HG03060 (cell line): ENCODE measurements around the gene ZFYVE26.

Experiments used
- ATAC-seq: cut with Tn5 transposase; IDR thresholded peaks from one replicate; pipeline ENCODE4 v1.9.1; 2021; ENCODE audit warnings: low read depth, moderate number of reproducible peaks; ENCODE audit not compliant: unreplicated experiment

The ZFYVE26 gene

DNA sequence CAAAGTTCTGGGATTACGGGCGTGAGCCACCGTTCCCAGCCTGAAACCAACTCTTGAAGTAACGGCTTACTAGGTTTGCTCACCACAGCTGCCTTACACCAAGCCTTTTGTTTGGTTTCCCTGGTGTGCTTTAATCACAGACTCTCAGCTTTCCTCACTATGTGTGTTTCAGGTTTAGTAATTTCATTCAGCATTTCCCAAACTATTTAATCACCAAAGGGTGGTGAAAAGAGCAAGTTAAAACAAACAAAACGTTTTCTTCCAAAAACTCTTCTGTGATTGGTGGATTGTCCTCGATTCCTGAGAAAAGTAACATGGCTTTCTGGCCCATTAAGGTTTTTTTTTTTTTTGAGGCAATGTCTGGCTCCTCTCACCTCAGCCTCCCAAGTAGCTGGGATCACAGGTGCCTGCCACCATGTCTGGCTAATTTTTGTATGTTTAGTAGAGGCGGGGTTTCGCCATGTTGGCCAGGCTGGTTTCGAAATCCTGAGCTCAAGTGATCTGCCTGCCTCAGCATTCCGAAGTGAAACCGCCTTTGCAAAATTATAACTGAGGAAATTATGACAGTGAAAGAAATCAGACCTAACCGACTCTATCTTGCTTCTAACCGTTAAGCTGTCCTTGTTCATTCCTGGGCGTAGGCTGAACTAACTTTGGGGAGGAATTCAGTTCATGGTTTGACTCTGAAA is 1.5 kb upstream of the ZFYVE26 start:
- no peak for ATAC-seq

DNA sequence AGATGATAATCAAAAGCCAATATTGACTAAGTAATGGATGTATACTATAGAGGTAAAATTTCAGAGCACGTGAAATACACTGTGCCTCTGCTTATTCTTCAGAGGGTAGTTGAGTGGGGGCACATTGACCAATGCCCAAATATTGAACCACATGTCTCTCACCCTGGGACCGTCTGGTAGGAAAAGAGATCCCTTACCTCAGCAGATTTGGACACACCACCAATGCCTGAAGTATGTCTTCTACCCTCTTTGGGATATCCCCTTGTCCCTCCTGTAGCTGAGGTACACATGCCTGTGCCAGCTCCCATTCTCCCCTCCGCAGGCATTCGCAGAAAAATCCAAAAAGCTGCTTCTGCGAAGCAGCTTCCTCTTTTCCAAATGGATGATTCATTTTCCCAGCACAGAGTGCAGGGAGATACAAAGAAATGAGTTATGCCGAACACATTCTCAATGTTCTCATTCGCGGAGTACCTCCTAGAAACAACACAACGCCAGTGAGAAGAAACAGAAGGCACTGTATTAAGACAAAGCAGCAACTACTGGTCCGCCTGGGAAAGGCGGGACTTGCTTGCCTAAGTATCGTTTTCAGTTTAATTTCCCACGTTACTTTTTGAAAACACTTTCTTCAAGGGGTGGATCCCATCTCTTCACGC is 691 bp downstream of the ZFYVE26 start:
- ATAC-seq = no peak

DNA sequence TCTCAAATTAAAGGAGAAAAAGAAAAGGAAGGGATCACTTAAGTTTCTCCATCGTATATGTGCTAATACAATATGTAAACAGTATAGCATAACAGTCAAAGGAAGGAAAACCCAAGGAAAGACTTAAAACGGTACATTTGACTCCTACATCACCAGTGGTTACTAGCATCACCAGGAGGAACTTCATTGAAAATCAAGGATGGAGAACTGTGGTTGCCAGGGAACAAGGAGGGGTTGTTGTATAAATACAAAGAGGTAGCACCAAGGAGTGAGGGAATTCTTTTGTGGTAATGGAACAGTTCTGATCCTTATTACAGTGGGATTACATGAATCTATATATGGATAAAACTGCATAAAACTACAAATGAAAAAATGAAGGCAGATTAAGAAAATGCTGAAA is 1.6 kb downstream of the ZFYVE26 start:
- ATAC-seq = no peak

DNA sequence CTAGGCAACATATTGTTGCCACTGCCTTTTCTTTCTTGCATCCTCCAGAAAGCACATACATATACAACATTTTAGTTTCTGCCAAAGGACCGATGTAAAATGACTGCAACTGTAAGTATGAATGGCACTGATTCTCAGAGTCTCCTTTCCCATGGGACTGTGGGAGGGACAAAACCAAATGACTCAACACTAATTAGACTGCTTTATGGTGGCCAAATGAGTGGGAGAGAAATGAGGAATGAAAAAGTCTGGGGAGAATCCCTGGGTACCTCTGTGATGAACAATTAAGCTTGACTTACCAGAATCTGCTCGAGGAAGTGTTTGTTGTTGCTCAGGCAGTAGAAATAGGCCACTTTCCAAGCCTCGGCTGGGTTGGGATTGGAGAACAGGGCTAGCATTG is 10.1 kb downstream of the ZFYVE26 start:
- ATAC-seq = no peak

DNA sequence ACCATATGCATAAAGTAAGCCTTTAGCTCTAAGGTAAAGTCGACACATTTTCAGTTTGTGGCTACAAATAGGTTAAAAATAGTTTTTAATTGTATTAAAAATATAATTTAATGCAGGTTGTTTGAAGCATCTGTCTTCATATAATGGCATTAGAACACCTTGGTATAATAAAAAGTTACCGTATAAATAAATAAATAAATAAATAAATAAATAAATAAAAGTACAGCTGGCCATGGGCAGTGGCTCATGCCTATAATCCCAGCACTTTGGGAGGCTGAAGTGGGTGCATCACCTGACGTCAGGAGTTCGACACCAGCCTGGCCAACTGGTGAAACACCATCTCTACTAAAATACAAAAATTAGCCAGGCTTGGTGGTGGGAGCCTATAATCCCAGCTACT is 15.6 kb downstream of the ZFYVE26 start:
- no peak for ATAC-seq

DNA sequence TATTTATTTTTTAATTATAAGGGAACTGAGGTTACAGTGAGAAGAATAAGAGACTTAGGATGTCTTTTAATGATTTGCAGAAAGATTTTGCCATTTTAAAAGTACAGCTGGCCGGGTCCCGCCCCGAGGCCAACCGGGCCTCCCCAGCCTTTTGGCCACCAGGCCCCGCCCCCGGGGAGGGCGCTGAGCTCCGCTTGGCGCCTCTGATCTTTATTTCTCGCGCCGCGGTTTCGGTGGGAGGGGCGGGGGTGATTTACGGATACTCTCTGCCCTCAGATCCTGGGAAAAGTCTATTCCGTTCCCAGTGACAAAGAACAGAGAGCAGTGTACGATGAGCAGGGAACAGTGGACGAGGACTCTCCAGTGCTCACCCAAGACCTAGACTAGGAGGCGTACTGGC is 17.7 kb downstream of the ZFYVE26 start:
- ATAC-seq = no peak

DNA sequence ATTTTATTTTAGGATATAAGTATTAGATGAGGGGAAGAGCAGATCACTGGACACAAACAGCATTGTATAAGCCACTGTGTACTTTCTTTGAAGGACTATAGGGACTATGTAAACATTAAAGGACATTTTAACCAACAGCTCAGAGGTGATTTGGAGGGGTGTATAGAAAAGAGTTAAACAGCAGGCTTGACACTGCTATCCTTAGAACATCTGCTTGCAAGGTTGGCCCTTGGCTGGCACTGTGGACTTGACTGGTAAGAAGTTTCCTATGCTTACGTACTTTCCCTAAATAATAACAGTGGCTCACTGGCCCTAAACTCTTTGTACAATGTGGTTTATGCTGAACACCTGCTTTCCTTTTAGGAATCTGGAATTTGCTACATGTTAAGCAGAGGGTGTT is 28.7 kb downstream of the ZFYVE26 start:
- no peak for ATAC-seq

DNA sequence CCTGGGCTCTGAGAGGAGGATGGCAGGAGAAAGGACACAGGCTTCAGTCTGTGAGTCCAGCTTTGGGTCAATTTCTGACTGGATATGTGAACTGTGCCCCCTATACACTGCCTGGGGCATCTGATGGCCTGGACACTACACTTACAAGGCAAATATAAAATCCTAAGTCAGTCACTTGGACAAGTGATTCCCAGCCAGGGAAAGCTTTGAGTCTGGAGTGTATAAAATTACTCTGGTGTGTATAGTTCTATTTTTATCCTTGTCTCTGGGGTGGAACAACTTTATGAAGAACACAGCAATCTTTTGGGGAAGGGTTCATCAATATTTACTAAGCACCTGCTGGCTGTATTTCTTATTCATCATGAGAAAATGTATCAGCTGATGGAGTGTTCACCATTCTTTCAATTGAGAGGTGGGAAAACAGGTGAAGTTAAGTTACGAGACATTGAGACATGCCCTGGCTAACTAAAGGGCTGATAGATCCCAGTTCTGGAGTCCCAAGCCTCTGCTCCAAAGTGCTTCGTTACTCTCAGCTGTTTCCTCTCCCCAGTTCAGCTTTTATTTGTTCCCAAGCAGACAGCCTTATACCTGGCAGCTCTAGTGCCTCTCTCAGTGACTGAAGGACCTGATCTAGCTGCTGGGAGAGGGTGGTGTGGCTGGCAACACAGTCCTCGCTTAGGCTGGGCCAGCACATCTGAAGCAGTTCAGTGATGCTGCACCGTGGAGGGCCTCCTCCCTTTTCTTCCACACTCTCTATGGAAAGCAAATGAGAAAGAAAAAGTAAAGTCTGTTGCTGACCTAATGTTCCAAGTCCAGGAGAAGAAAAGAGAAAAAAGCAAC is 30.9 kb downstream of the ZFYVE26 start:
- ATAC-seq = no peak

DNA sequence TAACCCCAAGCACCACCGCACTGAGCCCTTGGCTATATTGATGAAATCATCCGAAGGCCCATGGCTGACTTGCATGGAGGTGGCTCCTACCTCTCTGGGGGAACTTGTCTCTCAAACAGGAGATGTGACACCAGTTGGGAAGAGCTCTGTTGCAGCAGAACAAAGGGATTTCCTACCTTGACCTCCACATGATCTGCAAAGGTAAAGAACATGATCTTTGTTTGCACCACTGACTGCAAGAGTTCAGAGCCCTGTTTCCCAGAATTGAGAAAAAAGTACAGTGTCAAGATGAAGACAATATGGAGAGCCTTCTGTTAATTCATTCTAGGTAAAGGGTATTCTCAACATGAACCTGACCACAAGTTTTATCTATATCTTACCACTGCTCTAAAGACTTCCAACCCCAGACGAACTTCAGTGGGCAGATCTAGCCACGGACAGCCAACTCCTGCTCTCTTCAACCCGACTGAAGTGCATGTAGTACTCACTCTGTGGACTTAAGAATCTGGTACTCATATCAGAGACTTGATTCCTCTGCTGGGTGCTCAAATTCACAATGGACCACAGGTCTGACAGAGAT is 32.1 kb downstream of the ZFYVE26 start:
- ATAC-seq = no peak

DNA sequence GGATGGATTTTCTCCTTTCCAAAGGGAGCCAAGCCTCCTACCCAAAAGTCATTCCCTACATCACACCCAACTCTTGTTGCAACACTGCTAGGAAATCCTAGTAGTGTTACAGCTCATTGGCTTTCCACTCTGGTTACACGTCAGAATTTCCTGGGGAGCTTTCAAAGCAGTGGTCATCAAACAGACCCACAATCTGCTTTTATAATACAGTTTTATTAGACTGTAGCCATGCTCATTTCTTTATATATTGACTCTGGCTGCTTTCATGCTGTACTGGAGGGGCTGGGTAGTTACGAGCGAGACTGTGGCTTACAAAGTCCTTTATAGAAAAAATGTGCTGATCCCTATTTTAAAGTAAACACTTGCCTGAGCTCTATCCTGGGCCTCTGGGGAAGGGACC is 34.3 kb downstream of the ZFYVE26 start:
- no peak for ATAC-seq

DNA sequence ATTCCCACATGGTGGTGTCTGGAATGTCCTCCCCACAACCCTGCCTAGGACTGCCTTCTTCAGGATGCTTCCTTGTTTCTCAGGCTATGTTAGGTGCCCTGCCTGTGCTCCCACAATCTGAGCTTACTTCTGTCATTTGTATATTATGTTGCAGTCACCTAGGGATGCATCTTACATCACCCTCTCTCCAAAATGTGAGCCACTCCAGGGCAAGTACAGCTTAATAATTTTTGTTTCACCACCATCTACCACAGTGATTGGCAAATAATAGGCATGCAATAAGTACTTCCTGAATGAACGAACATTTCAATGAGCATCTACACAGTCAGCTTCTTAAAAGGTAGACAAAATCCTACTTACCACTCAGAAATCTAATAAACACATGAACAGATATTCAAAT is 37.6 kb downstream of the ZFYVE26 start:
- no peak for ATAC-seq

DNA sequence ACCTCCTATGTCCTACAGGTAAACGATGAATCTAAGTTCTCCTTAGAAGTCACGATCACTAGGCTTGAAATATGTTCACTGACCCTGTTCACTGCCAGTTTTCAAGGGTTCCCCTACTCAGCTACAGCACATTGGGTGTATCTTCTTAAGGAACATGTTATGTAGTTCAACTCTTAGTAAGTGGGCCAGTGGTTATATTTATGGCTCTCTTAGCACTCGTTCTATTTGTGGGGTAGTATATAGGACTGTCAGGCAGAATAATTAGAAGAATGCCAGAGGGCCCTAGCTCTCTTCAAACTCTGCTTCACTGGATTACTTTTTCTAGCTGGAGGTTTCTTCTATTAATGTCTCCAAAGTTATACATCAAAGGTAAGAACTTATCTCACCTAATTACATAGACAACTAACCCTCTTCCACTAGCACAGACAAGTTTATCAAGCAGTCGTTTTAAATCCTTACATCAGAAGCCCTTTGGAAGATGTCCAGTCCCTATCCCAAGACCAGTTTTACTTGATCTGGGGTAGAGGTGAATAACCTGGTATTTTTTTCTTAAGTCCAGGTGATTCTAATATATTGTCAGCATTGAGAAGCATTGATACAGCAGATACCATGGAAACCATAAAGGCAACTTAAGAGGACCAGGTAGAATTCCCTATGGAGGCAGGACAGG is 39.6 kb downstream of the ZFYVE26 start:
- ATAC-seq = no peak

DNA sequence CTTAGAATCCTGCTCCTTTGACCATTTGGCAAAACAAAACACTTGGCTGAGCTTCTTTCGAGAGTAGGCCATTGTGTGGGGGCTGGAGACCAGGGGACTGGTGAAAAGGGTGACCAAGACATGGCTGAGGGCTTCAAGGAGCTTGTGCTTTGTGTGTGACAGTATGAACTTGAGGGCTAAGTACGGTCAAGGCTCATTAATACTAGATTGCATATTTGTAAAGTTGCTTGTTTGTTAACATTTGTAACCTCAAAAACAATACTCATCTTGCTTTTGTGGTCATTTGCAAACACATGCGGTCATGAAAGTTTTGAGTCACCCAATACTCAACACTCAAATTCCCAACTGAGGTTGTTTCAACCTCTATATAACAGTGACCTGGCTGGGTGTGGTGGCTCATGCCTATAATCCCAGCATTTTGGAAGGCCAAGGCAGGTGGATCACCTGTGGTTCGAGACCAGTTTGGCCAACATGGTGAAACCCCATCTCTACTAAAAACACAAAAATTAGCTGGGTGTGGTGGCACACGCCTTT is 42.5 kb downstream of the ZFYVE26 start:
- no peak for ATAC-seq

DNA sequence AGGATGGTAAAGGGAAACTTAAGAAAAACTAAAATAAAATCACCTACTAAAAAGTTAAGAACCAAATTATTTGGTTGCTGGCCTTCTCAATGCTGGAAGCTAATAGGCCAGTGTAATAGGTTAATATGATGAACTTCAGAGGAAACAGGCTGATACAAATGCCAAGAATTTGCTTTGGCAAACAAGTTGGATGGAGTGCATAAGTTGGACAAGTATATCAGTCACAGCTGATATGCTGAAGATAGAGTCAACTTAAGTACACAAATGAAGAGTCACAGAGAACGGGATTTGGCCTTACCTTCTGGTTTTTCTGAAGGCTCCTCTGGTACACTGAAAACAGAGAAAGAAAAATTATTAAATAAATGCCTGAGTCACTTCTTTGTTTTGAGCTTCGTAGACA is 48.2 kb downstream of the ZFYVE26 start:
- no peak for ATAC-seq

DNA sequence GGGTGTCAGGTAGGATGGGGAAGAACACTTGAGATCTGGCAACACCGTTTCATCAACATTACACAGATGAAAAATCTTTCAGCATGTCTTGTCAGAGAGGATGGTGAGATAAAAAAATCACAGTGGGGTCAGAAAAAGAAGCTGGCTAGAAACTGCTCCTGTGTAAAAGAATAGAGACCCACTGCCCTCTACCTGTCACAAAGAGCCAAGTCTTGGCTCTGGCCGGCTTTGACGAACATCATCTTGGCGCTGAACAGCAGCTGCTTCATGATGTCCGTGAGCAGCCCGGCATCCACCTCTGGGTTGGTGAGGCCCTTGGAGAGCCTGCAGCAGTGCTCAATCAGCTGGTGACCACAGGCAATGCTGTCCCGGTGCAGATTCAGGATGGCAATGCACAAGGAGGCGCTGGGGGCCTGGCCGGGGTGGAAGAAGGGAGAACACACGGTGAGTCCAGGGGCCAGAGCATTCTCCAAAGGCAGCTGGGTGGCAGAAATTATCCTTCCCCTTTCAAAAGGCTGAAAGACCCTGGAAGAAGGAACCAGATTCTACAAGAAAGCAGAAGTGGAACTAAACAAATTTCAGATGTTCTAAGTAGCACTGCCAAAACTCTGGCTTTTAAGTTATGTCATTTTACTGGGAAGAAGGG is 50.2 kb downstream of the ZFYVE26 start:
- ATAC-seq = no peak

DNA sequence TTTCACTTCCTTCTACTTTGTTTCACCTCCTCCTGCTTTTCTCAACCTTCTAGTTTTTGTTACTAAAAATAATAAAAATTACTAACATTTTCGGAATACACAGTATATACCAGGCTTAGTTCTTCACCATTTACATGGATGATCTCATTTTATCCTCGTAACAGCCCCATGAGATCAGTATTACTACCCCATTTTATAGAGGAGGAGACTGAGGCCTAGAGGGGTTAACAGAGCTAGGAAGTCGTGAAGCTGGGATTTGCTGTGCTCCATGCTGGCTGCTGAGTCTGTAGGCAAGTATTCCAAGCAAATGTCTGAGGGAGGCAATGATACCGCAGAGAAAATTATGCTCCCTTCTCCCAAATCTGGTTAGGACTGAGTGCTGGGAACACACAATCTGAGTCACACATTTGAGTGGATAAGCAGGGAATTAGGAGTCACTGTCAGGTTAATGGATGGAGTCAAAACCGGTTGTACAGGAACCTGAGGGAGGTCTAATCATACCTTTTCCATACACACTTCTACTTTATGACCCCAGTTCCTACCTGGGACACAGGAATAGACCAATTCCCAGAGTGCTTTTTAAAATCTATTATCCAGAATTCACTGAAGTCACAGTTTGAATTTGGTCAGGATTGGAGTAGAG is 51.1 kb downstream of the ZFYVE26 start:
- no peak for ATAC-seq

DNA sequence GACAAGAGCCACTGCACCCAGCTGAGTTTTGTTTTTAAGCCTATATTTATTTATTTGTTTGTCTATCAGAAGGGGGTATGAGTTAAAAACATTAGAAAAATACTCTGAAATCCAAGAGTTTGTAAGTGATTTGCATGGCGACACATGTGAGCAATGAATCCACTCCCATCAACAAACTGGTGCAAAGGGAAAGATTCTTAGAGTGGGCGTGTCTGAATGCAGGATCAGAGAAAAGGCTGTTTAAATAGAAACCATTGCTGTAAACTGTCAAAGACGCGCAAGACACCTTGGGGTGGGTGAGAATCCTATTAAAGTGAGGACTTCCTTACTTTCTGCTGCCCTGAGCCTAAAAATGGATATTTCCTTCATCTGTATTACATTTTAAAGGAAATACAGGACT is 51.9 kb downstream of the ZFYVE26 start:
- ATAC-seq = no peak

DNA sequence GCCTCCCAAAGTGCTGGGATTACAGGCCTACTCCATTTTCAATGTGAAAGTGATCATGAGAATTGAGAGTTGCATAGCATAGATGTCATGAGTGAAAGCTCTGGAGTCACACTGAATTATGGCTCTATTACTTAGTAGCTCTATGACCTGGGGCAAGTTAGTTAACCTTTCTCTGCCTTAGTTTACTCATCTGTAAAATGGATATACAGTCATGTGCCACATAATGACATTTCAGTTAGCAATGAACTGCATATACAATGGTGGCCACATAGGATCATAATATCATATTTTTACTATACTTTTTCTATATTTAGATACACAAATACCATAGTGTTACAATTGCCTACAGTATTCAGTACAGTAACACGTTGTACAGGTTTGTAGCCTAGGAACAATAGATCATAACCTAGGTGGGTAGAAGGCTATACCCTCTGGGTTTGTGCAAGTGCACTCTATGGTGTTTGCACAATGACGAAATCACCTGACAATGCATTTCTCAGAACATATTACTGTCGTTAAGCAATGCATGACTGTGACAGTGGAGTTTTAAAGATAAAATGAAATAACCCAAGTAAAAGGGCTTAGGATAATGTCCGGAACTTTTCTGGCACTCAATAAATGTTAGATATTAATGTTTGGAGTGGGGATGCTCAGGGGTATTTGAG is 53.1 kb downstream of the ZFYVE26 start:
- ATAC-seq = no peak

DNA sequence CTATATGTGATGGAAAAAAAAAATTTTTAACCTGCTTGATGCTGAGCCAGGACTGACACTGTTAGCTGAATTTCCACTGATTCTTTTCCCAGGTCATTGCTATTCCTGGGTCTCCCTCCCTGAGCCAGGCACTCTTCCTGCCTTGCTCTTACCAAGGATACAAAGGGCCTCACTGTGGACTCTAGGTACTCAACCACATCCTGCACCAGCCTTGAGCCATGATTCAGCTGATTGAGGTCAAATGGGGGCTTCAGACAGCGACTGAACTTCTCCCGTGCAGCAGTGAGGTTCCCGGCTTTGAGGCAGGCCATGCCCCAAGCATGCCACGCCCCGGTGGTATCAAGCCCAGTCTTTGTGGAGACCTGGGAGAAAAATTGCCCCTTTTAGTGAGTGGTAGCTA is 54.3 kb downstream of the ZFYVE26 start:
- no peak for ATAC-seq
